ENCODE measurements around the gene CTNNBL1.

CTNNBL1 gene

DNA sequence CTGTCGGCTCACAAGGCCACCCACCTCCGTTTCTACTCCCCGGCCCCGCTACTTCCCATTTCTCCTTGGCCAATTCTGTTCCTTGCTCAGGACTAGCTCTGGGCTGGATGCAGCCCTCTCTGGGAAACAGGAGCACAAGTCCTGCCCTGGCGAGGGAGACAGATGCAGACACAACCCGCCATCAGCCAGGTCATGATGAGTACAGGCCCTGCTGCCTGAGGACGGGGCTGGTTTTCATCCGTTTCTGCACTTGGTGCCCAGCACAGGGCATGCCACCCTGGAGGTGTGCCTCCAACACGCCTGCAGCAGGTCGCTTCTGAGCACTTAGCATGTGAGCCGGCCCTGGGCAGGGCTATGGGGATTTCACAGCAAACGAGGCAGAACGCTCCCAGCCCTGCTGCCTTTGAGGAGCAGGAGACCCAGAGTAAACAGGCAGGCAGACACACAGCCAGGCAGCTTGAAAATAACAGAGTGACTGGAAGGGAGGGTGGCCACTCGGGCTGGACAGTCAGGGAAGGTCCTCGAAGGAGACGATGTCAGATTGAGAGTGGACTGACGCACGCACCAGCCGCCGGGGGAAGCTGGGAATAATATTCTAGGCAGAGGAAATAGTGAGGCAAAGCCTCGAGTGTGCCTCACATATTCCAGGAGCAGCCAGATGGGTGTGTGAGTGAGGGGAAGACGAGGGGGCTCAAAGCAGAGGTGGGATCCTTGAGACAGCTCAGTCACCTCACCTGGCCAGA, 187.9 kb downstream of the CTNNBL1 start:
- DNase-seq, result no peak

- no peak for DNase-seq
Observed at GRCh38 chr20:37882961-37883712, 189.3 kb downstream of the CTNNBL1 start.

DNA sequence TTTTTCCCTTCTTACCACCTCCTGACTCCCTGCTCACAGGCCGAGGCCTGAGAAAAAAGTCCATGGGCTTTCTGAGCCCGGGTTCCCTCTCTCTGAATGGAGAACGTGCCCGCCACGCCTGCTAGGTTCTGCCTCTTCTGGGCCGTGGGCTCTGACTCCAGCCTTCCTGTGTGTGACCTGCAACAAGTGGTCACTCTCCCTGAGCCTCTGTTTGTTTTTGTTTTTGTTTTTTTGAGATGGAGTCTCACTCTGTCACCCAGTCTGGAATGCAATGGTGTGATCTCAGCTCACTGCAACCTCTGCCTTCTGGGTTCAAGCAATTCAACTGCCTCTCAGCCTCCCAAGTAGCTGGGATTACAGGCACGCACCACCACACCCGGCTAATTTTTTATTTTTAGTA, 191.2 kb downstream of the CTNNBL1 start:
- no peak for DNase-seq

- no peak for DNase-seq
Observed at GRCh38 chr20:37885593-37886503, 192.0 kb downstream of the CTNNBL1 start.

DNA sequence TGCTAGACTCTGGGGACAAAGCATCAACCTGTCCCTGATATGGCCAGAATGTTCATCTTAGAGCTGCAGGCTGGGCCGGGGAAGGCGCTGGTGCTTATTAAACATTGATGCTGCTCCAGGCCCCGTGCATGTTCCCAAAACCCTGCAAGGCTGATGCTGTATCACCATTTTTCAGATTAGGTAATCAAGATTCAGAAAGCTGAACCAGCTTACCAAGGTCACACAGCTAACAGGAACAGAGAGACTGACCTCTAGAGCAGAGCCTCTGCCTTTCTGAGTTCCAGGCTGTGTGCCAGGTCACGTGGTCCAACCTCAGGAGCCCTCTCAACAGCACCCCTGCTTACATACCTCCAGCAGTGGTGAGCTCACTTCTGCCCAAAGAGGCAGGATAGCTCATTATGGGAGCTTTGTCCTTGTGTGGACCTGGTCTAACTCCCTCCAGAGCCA, 193.0 kb downstream of the CTNNBL1 start:
- DNase-seq, result no peak

DNA sequence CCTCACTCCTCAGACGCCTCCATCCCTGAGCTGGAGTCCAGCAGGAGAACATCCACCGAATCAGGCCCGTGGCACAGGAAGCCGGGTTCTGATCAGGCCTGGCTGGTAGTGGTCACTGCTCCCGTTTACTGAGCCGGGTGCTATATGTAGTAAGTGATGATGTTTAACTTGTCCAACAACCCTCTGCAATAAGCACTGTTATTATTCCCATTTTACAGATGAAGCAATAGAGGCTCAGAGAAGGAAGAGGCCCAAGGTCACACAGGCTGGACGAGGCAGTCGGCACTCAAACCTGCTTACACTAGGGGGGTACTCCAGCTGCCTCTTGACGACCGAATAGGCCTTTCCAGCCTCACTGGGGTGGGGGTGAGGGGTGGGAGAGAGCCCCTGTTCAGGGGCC, 194.8 kb downstream of the CTNNBL1 start:
- no peak for DNase-seq

GRCh38 chr20:37890108-37890507, 196.3 kb downstream of the CTNNBL1 start:
- DNase-seq, result no peak

DNA sequence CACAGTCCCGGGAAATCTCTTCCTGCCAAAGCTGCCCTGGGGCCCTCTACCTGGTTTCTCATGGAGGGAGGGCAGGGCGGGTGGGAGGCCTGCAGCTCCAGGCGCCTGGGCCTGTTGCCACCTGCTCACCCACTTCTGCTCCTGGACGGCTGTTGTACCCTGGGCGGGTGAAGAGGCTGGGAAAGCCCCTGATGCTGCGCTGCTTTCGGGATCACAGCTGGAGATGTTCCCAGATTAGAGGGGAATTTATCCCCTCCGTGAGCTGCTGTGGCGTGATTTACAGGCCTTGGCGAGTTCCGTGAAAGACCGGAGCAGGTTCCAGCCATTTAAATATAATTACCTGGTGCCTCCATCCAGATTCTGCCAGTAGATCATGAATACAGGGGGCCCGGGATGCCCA, 196.8 kb downstream of the CTNNBL1 start:
- DNase-seq, result no peak

DNA sequence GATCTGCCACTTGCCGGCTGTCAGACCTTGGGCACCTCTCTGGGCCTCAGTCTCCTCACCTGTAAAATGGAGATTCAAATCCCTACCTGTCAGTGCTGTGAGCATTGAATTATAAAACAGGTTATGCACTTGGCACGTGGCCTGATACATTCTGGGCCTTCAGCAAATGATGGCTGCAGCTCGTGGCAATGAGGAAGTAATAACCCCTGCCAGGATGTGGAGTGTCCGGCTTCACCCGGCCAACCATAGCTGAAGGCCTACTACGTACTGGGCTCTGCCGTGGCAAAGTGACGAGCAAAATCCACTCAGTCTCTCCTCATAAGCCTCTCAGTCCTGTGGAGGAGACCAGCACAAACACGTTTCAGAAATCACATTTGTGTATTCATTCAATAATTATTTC, 198.2 kb downstream of the CTNNBL1 start:
- DNase-seq, result no peak

GRCh38 chr20:37893566-37894241, 199.9 kb downstream of the CTNNBL1 start:
- no peak for DNase-seq

GRCh38 chr20:37894454-37894853, 200.6 kb downstream of the CTNNBL1 start:
- DNase-seq, result no peak

DNA sequence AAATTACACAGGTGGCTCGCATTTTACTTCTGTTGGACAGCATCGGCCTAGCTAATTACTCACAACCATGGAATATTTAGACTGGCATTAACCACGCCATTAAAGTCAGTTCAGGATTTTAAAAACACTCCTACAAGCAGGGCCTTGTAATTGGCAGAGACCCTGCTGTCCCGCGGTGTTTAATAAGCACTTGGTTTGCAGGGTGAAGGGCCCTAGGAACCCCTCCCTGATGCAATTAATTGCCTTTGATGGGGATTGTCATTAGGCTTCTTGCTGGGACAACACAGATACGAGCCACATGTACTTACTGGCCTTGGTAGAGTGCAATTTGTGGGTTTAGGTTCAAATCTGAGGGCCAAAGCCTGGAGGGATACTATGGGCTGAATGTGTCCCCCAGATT, 201.3 kb downstream of the CTNNBL1 start:
- DNase-seq, result no peak

- DNase-seq, result no peak
Observed at GRCh38 chr20:37896932-37897548, 203.2 kb downstream of the CTNNBL1 start.

DNA sequence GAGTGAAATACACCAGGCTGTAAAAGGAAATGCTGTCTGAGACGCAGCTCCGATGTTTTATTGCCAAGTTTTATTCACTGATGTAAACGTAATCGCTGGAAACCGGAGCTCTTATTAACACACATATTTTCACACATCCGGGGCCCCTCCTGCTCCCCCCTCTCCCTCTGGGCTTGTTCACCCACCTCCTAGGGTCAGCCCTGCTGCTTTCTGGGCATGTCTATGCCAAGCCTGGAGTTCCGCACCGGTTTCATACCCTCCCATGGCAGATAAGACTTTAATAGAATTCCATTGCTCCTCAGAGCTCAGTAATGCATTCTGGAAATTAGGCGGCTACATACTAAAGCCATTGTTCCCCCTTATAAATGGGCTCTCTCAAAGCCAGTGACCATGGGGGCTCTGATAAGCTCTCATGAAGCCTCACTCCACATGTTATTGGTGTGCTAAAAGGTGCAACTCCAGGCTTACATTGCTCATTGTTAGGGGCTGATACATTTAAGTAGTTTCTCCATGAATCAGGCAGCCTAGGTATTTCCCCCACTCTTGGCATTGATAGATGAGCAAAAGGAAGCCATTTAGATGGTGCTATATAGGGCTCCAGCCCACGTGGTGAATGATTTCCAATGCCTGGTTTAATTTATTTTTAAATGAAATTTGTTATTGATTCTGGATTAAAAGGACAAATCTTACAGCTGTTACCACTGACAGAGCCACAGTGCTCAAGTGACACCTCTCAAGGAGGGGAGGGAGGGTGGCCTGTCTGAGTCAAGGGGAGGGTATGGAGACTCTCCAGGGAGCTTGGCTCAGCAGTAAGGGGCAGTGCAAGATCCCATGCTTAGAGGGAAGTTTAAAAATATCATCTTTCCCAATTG, 204.6 kb downstream of the CTNNBL1 start:
- DNase-seq, result no peak

DNA sequence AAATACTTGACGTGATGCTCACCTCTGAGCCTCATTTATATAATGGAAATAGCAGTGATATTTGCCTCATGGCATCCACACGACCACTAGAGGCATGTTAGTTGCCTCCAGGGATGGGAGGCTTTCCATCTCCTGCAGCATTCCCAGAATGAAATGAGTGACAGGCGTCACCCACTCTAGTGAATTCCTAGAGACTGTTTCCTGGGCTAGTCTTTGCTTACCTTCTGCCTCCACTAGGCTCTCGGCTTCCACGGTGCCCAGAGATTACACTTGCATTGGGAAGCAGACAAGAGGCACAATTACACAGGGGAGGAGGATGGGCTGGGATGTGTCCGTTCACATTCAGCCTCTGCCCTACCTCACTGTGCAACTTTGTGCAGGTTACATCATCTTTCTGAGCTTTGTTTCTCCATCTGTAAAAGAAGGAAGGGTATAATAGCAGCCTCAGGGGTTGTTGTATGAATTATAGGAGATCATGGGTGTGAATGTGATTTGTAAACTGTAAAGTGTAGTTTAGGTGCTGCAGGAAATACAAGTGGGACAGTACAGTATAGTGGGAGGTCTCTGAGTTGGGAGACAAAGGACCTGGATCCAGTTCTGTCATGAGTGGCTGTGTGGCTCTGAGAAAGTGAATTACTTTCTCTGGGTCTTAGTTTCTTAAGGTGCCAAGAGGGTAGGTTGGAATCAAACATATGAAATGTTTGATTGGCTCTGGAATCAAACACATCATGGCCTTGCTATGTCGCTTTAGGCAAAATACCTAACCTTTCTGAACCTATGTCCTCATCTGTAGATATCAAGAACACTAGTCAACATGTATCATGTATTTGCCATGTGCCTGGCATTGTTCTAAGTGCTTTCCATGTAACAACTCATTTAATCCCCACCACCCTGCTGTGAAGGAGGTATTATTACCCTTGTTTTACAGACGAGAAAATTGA, 205.5 kb downstream of the CTNNBL1 start:
- no peak for DNase-seq

- DNase-seq, result no peak
Observed at GRCh38 chr20:37901240-37901639, 207.4 kb downstream of the CTNNBL1 start.

DNA sequence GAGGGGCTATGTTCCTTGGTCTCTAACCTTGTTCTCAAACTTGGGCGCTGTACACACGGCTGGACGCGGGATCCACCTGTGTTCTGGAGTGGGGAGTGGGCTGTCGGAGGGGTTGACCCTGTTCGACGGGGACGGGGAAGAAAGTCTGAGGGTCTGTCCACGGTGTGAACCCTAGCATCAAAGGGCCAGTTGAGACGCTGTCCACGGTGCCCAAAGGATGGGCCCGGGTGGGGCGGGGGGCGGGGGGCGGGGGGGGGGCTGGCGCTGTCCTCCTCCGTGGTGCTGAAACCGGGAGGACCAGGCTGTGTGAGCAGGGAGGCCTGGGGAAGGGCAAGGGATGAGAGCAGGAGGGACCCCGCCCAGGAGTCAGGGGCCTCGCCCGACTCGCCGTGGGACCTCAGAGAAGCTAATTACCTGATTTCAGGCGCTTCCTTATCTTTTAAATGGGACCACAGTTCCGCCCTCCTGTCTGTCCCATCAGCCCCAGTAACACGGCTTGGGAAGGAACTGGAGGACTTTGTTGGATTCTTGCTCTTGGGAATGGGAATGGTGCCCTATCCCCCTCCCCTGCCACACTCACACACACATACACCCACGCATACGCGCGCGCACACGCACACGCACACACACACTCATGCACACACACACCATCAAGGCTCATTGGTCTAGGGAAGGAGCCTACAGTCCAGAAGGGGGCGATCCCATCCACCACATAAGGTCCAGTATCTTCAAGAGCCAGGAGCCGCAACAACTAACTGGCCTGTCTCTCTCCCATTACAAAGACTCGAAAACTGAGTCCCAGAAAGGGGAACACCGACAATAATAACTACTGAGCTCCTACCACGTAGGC, 208.0 kb downstream of the CTNNBL1 start:
- DNase-seq, result no peak

DNA sequence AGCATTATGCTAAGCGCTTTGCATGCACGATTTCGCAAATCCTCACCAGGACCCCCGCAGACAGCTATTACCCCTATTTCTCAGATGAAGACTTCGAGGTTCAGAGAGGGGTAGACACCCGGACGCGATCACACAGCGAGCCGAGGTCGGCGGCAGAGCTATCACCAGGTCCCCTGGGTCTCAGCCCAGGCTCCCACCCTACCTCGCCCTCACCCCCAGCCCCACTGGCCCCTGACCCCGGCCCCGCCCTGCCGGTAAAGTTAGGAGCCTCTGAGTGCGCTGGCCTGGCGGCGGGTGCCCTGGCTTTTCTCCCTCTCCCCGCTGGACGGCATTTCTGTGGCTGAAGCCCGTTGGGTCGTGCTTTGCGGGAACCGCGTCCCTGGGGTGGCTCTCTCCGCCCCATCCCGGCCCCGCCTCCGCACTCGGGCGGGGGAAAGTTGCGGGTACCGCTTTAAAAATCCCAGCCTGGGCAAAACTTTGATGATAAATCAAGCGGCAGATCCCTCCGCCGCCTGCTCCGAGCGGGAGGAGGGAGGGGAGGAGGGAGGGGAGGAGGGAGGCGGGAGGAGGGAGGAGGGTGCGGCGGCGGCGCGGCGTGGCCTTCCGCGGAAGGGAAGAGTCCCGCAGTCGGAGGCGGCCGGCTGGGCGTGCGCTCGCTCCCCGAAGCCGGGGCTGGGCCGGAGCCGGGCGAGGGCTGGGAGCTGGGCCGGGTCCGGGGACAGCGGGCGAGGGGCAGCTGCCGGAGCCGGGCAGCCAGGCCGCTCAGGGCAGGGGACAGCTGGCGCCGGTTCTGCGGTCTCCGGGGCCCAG, 208.9 kb downstream of the CTNNBL1 start, which contains the start of gene VSTM2L:
Gene VSTM2L, plus strand, starts transcription at position 624 of the 810 bp plus-strand sequence. CDS start 224 bp downstream, outside the sequence.
- DNase-seq, result peak in 1 of 2 donors; percentile 28
